ENCODE measurements around the gene LRMDA. TPM values are rescaled to one million over a fixed set of nuclear protein-coding genes. Genes with fewer than 3 reads are reported as not detected.

Gene LRMDA
- total RNA-seq, 2 experiments from 2014 or later = not detected

- CTCF ChIA-PET = no interaction called here
- no peak overlapping the region for H3K27ac Mint-ChIP-seq
- H3K36me3 ChIP-seq (ENCODE audit: insufficient read depth, low read length) = no peaks in the 10 kb centered on the region
- POLR2A ChIA-PET = no interaction called here
- no peaks in the 10 kb centered on the region for H3K36me3 Mint-ChIP-seq (ENCODE audit: low read depth)
- no peak overlapping the region for H3K4me3 ChIP-seq (ENCODE audit: low read length)
- H3K4me1 ChIP-seq (ENCODE audit: insufficient read depth, low read length) = no peaks in the 10 kb centered on the region
- H3K9me3 Mint-ChIP-seq = no peaks in the 10 kb centered on the region
- DNase-seq (no peak), ATAC-seq (ENCODE audit: poor library complexity) (no peak)
- H3K27me3 Mint-ChIP-seq = peaks cover 7% of the 10 kb centered on the region
- no peak for TF ChIP-seq CTCF (IDR thresholded peaks at IDR 0.05)
- intact Hi-C loops (cut with DNase I, micrococcal nuclease) = no loop called here
- no peaks in the 10 kb centered on the region for H3K9me3 ChIP-seq (ENCODE audit: control insufficient read depth in 1 of 2, insufficient read depth in 1 of 2, low read length in 2 of 2)
- H3K27ac ChIP-seq (ENCODE audit: low read depth in 1 of 2, low read length in 2 of 2) = no peak overlapping the region
- H3K4me3 Mint-ChIP-seq = no peak overlapping the region
- H3K27me3 ChIP-seq (ENCODE audit: control insufficient read depth in 1 of 2, insufficient read depth in 2 of 2, low read length in 2 of 2) = no peaks in the 10 kb centered on the region
- H3K4me1 Mint-ChIP-seq (ENCODE audit: low read depth) = no peaks in the 10 kb centered on the region
Measured at GRCh38 chr10:75464478-75465449, 33.3 kb downstream of the LRMDA start.

GRCh38 chr10:75465450-75465827 is 34.0 kb downstream of the LRMDA start:
- intact Hi-C loops (cut with DNase I, micrococcal nuclease) = no loop called here
- Mint-ChIP-seq H3K27ac (no peak overlapping the region), H3K27me3 (peaks cover 7% of the 10 kb centered on the region), H3K4me1 (ENCODE audit: low read depth) (no peaks in the 10 kb centered on the region), H3K36me3 (ENCODE audit: low read depth) (no peaks in the 10 kb centered on the region), H3K4me3 (no peak overlapping the region), H3K9me3 (no peaks in the 10 kb centered on the region)
- ChIA-PET CTCF (no interaction called here), POLR2A (no interaction called here)
- Histone ChIP-seq H3K27ac (ENCODE audit: low read depth in 1 of 2, low read length in 2 of 2) (no peak overlapping the region), H3K4me3 (ENCODE audit: low read length) (no peak overlapping the region), H3K9me3 (ENCODE audit: control insufficient read depth in 1 of 2, insufficient read depth in 1 of 2, low read length in 2 of 2) (no peaks in the 10 kb centered on the region), H3K27me3 (ENCODE audit: control insufficient read depth in 1 of 2, insufficient read depth in 2 of 2, low read length in 2 of 2) (no peaks in the 10 kb centered on the region), H3K36me3 (ENCODE audit: insufficient read depth, low read length) (no peaks in the 10 kb centered on the region), H3K4me1 (ENCODE audit: insufficient read depth, low read length) (no peaks in the 10 kb centered on the region)
- TF ChIP-seq CTCF (IDR thresholded peaks at IDR 0.05) = no peak
- no peak for DNase-seq
- ATAC-seq (ENCODE audit: poor library complexity) = no peak

GRCh38 chr10:75466001-75466400 is 34.6 kb downstream of the LRMDA start:
- ChIA-PET CTCF (no interaction called here), POLR2A (interaction anchor here (0.6 kb wide), 1 partner anchor 1905 kb away, joined by 3 read pairs; no protein-coding TSS in a partner anchor)
- H3K9me3 Mint-ChIP-seq = no peaks in the 10 kb centered on the region
- no peak for TF ChIP-seq CTCF (IDR thresholded peaks at IDR 0.05)
- Histone ChIP-seq H3K27me3 (ENCODE audit: control insufficient read depth in 1 of 2, insufficient read depth in 2 of 2, low read length in 2 of 2) (no peaks in the 10 kb centered on the region), H3K4me3 (ENCODE audit: low read length) (no peak overlapping the region), H3K36me3 (ENCODE audit: insufficient read depth, low read length) (no peaks in the 10 kb centered on the region), H3K27ac (ENCODE audit: low read depth in 1 of 2, low read length in 2 of 2) (no peak overlapping the region), H3K9me3 (ENCODE audit: control insufficient read depth in 1 of 2, insufficient read depth in 1 of 2, low read length in 2 of 2) (no peaks in the 10 kb centered on the region), H3K4me1 (ENCODE audit: insufficient read depth, low read length) (no peaks in the 10 kb centered on the region)
- no peak overlapping the region for H3K4me3 Mint-ChIP-seq
- H3K4me1 Mint-ChIP-seq (ENCODE audit: low read depth) = no peaks in the 10 kb centered on the region
- ATAC-seq (ENCODE audit: poor library complexity) = no peak
- no peaks in the 10 kb centered on the region for H3K36me3 Mint-ChIP-seq (ENCODE audit: low read depth)
- H3K27ac Mint-ChIP-seq = no peak overlapping the region
- no peak for DNase-seq
- H3K27me3 Mint-ChIP-seq = peaks cover 7% of the 10 kb centered on the region
- intact Hi-C loops (cut with DNase I, micrococcal nuclease) = no loop called here
